Mucosa of descending colon (tissue), 3 donors: ENCODE results near the gene SDK2. TPM values are rescaled to one million over a fixed set of nuclear protein-coding genes. Genes with fewer than 3 reads are reported as not detected.

ENCODE experiments used
- ATAC-seq: fragments of 200-7000 bp; cut with Tn5 transposase; one replicate; pipeline ENCODE4 v1.9.1; 2020; ENCODE audit warnings: mild to moderate bottlenecking, moderate library complexity
- DNase-seq, 3 donors: peaks; one replicate each; pipeline ENCODE4 v3.0.0-alpha.2; 2020
- H3K36me3 ChIP-seq: fragments of 200-600 bp; one replicate; pipeline ENCODE4 v1.8.0; 2021; ENCODE audit warnings: low read depth, mild to moderate bottlenecking
- H3K4me1 ChIP-seq: fragments of 200-600 bp; one replicate; pipeline ENCODE4 v1.8.0; 2021; ENCODE audit warnings: low read depth, mild to moderate bottlenecking
- H3K4me3 ChIP-seq: fragments of 200-600 bp; one replicate; pipeline ENCODE4 v1.8.0; 2021; ENCODE audit warnings: mild to moderate bottlenecking
- H3K9me3 ChIP-seq: fragments of 200-600 bp; one replicate; pipeline ENCODE4 v1.8.0; 2021; ENCODE audit warnings: mild to moderate bottlenecking
- intact Hi-C, 2 donors: fragments of 100-400 bp; cut with DNase I in 1 of 2; cut with micrococcal nuclease in 1 of 2; formaldehyde crosslinking; loops; one replicate each; pipeline versions ENCODE4 v1.11.0 to v1.11.1; 2022; cut with DNase I, micrococcal nuclease
- total RNA-seq, 3 donors: library from RNA; stranded (reverse); fragmentation: NEBNext Ultra II Directional in 2 of 3; extraction: Animal tissue kit (Norgen Biotek cat#: 25700) in 2 of 3; gene quantifications; one replicate each; pipeline versions ENCODE4 v1.2.1 to v1.2.4, GENCODE V29; 2021 to 2023
- TF ChIP-seq, protein P1 (sequence below): fragments of 200-600 bp; IDR thresholded peaks from one replicate; pipeline ENCODE4 v1.8.0; 2022; ENCODE audit warnings: antibody characterized with exemption, mild to moderate bottlenecking
- donor health status: DM: no; HTN: no; CAD: no; lungs with moderate emphysema.
- donor health status: DM: no; HTN: no; CAD: no.
- donor health status: DM: no; HTN: yes; CAD: no.

Gene SDK2
- total RNA-seq, 3 donors from 2014 or later: 1.2 to 1.6 (median 1.3) TPM

DNA sequence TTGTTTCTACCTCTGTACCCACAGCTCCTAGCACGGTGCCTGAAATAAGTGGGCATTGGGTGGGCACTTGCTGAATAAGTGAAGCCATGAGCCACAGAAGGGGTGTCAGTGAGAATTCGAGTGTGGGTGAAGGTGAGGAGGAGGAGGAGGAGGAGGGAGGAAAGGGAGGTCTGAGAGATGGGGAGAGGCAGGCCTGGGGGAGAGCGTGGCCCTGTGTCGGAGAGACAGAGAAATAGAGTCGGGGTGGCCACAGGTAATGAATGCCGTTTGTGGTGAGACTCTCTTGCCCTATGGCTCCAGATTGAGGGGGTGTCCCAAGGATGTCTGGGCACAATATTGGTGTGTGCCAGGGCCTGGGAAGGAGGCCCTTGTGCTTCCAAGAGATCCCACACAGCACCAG is 49.2 kb downstream of the SDK2 start:
- ATAC-seq (no peak), DNase-seq (no peak)

DNA sequence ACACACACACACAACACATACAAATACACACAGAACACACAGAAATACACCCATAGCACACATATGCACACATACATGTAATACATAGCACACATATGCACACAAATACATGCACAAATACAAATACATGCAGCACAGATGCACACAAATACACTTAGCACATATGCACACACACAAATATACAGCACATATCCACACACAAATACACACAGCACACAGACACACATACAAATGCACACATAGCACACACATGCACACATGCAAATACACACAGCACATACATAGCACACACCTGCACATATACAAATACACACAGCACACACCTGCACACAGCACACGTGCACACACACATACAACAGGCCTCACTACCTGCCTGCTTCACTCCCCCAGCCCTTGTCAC is 49.6 kb downstream of the SDK2 start:
- Histone ChIP-seq H3K4me3 (no peak overlapping the region), H3K36me3 (no peaks in the 10 kb centered on the region), H3K4me1 (no peaks in the 10 kb centered on the region), H3K9me3 (no peaks in the 10 kb centered on the region)
- TF ChIP-seq, protein P1, sequence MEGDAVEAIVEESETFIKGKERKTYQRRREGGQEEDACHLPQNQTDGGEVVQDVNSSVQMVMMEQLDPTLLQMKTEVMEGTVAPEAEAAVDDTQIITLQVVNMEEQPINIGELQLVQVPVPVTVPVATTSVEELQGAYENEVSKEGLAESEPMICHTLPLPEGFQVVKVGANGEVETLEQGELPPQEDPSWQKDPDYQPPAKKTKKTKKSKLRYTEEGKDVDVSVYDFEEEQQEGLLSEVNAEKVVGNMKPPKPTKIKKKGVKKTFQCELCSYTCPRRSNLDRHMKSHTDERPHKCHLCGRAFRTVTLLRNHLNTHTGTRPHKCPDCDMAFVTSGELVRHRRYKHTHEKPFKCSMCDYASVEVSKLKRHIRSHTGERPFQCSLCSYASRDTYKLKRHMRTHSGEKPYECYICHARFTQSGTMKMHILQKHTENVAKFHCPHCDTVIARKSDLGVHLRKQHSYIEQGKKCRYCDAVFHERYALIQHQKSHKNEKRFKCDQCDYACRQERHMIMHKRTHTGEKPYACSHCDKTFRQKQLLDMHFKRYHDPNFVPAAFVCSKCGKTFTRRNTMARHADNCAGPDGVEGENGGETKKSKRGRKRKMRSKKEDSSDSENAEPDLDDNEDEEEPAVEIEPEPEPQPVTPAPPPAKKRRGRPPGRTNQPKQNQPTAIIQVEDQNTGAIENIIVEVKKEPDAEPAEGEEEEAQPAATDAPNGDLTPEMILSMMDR: no peak
- ATAC-seq (no peak), DNase-seq (no peak)
- intact Hi-C loops: no loop called here

More for the DNA sequence above, 49.2 kb downstream of the SDK2 start:
- H3K36me3 ChIP-seq: no peaks in the 10 kb centered on the region
- H3K4me1 ChIP-seq: no peaks in the 10 kb centered on the region
- H3K9me3 ChIP-seq: no peaks in the 10 kb centered on the region
- no peak overlapping the region for H3K4me3 ChIP-seq
- intact Hi-C loops: no loop called here
- TF ChIP-seq, protein P1: no peak

DNA sequence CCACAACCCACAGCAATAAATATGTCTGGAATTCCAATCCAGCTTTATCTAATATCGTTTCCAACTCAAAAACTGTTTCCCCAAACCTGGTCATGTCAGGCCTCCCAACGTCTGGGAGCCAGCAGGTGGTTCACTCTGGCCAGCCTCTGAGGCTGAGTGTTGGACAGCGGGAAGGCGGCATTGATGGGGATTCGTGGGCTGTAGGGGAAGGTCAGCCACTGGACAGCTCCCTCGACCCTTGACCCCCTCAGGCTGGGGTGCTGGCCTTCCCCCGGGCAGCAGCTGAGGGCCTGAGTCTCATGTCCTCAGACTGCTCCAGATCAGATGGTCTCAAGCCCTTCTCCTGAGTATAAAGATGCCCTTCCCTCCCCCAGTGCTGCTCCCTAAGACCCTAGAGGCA is 50.2 kb downstream of the SDK2 start:
- no peak for ATAC-seq
- Histone ChIP-seq H3K4me1 (no peaks in the 10 kb centered on the region), H3K36me3 (no peaks in the 10 kb centered on the region), H3K4me3 (no peak overlapping the region), H3K9me3 (no peaks in the 10 kb centered on the region)
- TF ChIP-seq, protein P1: no peak
- intact Hi-C loops: no loop called here
- DNase-seq: no peak

DNA sequence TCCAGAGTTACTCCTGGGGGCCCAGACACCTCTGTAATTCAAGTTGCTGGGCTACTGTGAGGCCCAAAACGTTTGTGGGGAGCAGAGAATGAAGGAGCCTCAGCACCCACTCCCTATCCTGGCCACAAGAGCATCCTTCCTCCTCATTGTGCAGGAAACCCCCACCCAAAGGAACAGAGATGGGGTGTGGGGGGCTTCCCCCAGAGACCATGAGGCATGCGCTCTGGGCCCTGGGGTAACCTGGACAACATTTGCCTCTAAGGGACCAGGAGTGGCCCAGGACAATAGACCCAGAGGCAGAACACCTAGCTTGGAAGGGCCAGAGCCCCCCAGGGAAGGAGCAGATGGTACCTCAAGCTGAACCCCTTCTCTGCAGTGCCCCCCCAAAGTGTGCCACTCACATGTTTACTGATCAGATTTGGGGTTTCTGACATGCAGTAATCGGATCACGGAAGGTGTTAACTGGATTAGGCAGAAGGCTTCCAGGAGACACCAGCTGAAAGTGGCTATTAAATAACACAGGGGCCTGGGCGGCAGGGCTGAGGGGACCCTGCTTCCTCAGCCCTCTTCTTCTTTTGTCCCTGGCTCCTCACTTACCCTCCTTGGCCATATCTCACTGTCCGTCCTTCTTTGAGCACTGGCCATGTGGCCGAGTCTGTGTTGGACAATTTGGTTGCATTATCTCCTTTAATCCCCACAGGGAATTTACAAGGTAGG is 50.8 kb downstream of the SDK2 start:
- Histone ChIP-seq H3K4me1 (no peaks in the 10 kb centered on the region), H3K9me3 (no peaks in the 10 kb centered on the region), H3K36me3 (no peaks in the 10 kb centered on the region), H3K4me3 (no peak overlapping the region)
- intact Hi-C loops: no loop called here
- TF ChIP-seq, protein P1: no peak
- no peak for ATAC-seq
- no peak for DNase-seq

DNA sequence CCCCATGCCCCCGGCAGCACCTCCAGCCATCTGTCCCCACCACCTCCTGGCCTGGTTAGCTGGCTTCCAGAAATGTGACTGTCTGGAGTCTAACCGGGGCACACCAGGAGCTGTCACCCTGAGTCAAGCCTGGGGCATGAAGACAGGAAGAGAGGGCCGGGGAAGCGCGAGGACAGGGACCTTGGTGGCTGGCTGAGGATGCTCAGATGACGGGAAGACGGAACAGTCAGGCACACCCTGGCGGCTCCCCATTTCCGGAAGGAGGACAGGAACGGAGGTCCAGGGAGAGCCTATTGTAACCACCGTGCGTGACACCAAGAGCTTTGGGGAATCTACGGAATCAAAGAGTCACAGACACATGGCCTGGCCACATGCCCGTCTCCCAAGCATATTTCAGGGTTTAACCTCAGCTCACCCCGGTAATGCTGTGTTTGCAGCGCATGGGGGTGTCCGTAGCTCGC is 51.7 kb downstream of the SDK2 start:
- Histone ChIP-seq H3K4me1 (no peaks in the 10 kb centered on the region), H3K4me3 (no peak overlapping the region), H3K36me3 (no peaks in the 10 kb centered on the region), H3K9me3 (no peaks in the 10 kb centered on the region)
- DNase-seq: peak in 2 of 3 donors; percentile 13 to 56
- intact Hi-C loops: no loop called here
- ATAC-seq: no peak
- TF ChIP-seq, protein P1: no peak
